IPS-20b (cell line): Measurements from ENCODE around the gene UPB1.

ENCODE experiments used
- H3K27ac ChIP-seq: one replicate; pipeline ENCODE4 v1.5.1; 2013; ENCODE audit warnings: low read length
- H3K27me3 ChIP-seq: 2 replicates; pipeline ENCODE4 v1.6.1; 2013; ENCODE audit warnings: mild to moderate bottlenecking, low read length, inconsistent platforms; ENCODE audit not compliant: insufficient read depth
- H3K36me3 ChIP-seq: 2 replicates; pipeline ENCODE4 v1.6.1; 2013; ENCODE audit warnings: low read depth, mild to moderate bottlenecking, inconsistent platforms, low read length, moderate library complexity; ENCODE audit not compliant: insufficient read depth
- H3K4me1 ChIP-seq: 2 replicates; pipeline ENCODE4 v1.6.1; 2013; ENCODE audit warnings: mild to moderate bottlenecking, control low read depth, inconsistent platforms, low read length, moderate library complexity; ENCODE audit not compliant: insufficient read depth
- H3K4me3 ChIP-seq: 2 replicates; pipeline ENCODE4 v1.5.1; 2013; ENCODE audit warnings: mild to moderate bottlenecking, low read length, inconsistent platforms
- H3K9ac ChIP-seq: 2 replicates; pipeline ENCODE4 v1.6.1; 2013; ENCODE audit warnings: low read depth, mild to moderate bottlenecking, inconsistent platforms, low read length, moderate library complexity
- H3K9me3 ChIP-seq: 2 replicates; pipeline ENCODE4 v1.6.1; 2013; ENCODE audit warnings: mild to moderate bottlenecking, low read depth, low read length, inconsistent platforms; ENCODE audit not compliant: insufficient read depth

The UPB1 gene

GRCh38 chr22:24555165-24556039 lies 60.3 kb downstream of the UPB1 start, which contains the start of gene SNRPD3:
TSS of gene SNRPD3 (plus strand) at chr22:24555999. CDS start at chr22:24557675, 1,676 bp downstream.
- no peaks in the 10 kb centered on the region for H3K9me3 ChIP-seq
- peak within 1 kb of the TSS; percentile 99 for H3K9ac ChIP-seq
- H3K4me1 ChIP-seq, result peaks cover 10% of the 10 kb centered on the region
- peaks cover 36% of the 10 kb centered on the region for H3K36me3 ChIP-seq
- peak within 1 kb of the TSS; percentile 100 for H3K27ac ChIP-seq
- H3K27me3 ChIP-seq, result no peaks in the 10 kb centered on the region
- H3K4me3 ChIP-seq, result peak within 1 kb of the TSS; percentile 98

GRCh38 chr22:24559471-24559870 lies 64.3 kb downstream of the UPB1 start:
- Histone ChIP-seq H3K36me3 (peaks cover 64% of the 10 kb centered on the region), H3K4me3 (no peak overlapping the region), H3K27me3 (no peaks in the 10 kb centered on the region), H3K27ac (no peak overlapping the region), H3K9me3 (no peaks in the 10 kb centered on the region), H3K9ac (no peak overlapping the region), H3K4me1 (peaks cover 4% of the 10 kb centered on the region)

- no peak overlapping the region for H3K4me3 ChIP-seq
- H3K9ac ChIP-seq, result no peak overlapping the region
- H3K27ac ChIP-seq, result no peak overlapping the region
- H3K4me1 ChIP-seq, result no peaks in the 10 kb centered on the region
- H3K36me3 ChIP-seq, result peaks cover 87% of the 10 kb centered on the region
- no peaks in the 10 kb centered on the region for H3K9me3 ChIP-seq
- H3K27me3 ChIP-seq, result no peaks in the 10 kb centered on the region
Observed at GRCh38 chr22:24563246-24563645, 68.1 kb downstream of the UPB1 start.

GRCh38 chr22:24564376-24565058 lies 69.4 kb downstream of the UPB1 start:
- no peak overlapping the region for H3K27ac ChIP-seq
- H3K4me1 ChIP-seq, result no peaks in the 10 kb centered on the region
- no peak overlapping the region for H3K4me3 ChIP-seq
- no peaks in the 10 kb centered on the region for H3K9me3 ChIP-seq
- no peak overlapping the region for H3K9ac ChIP-seq
- H3K27me3 ChIP-seq, result no peaks in the 10 kb centered on the region
- H3K36me3 ChIP-seq, result peaks cover 85% of the 10 kb centered on the region

- Histone ChIP-seq H3K27ac (no peak overlapping the region), H3K27me3 (no peaks in the 10 kb centered on the region), H3K9ac (no peak overlapping the region), H3K4me3 (no peak overlapping the region), H3K4me1 (no peaks in the 10 kb centered on the region), H3K9me3 (no peaks in the 10 kb centered on the region), H3K36me3 (peaks cover 85% of the 10 kb centered on the region)
Observed at GRCh38 chr22:24565077-24565476, 69.9 kb downstream of the UPB1 start.

- H3K4me1 ChIP-seq, result no peaks in the 10 kb centered on the region
- H3K27ac ChIP-seq, result no peak overlapping the region
- H3K36me3 ChIP-seq, result peaks cover 90% of the 10 kb centered on the region
Observed at GRCh38 chr22:24566899-24567511, 71.9 kb downstream of the UPB1 start.

GRCh38 chr22:24567668-24568067 lies 72.5 kb downstream of the UPB1 start:
- H3K4me1 ChIP-seq, result no peaks in the 10 kb centered on the region
- H3K36me3 ChIP-seq, result peaks cover 92% of the 10 kb centered on the region
- H3K27me3 ChIP-seq, result no peaks in the 10 kb centered on the region
- H3K4me3 ChIP-seq, result no peak overlapping the region
- H3K9me3 ChIP-seq, result no peaks in the 10 kb centered on the region
- no peak overlapping the region for H3K9ac ChIP-seq
- no peak overlapping the region for H3K27ac ChIP-seq

More at GRCh38 chr22:24566899-24567511, 71.9 kb downstream of the UPB1 start:
- Histone ChIP-seq H3K4me3 (no peak overlapping the region), H3K9me3 (no peaks in the 10 kb centered on the region), H3K27me3 (no peaks in the 10 kb centered on the region), H3K9ac (no peak overlapping the region)

GRCh38 chr22:24571266-24571665 lies 76.1 kb downstream of the UPB1 start:
- Histone ChIP-seq H3K4me1 (no peaks in the 10 kb centered on the region), H3K27me3 (no peaks in the 10 kb centered on the region), H3K9ac (no peak overlapping the region), H3K27ac (no peak overlapping the region), H3K9me3 (no peaks in the 10 kb centered on the region), H3K36me3 (peaks cover 85% of the 10 kb centered on the region), H3K4me3 (no peak overlapping the region)

- H3K4me3 ChIP-seq, result no peak overlapping the region
- no peaks in the 10 kb centered on the region for H3K9me3 ChIP-seq
- no peaks in the 10 kb centered on the region for H3K4me1 ChIP-seq
- no peak overlapping the region for H3K9ac ChIP-seq
- H3K27ac ChIP-seq, result no peak overlapping the region
- peaks cover 44% of the 10 kb centered on the region for H3K36me3 ChIP-seq
- H3K27me3 ChIP-seq, result no peaks in the 10 kb centered on the region
Observed at GRCh38 chr22:24576778-24577177, 81.6 kb downstream of the UPB1 start.
